Measurements from ENCODE around the gene NBAS.

- no peak for TF ChIP-seq CTCF (IDR thresholded peaks at IDR 0.05; ENCODE audit: low read depth, low read length)
- TF ChIP-seq MYC (IDR thresholded peaks at IDR 0.05; ENCODE audit: low read depth, low read length): no peak
Observed at GRCh38 chr2:15553519-15553918, 7.6 kb downstream of the NBAS start.
